Measurements from ENCODE around the gene LARGE2. TPM values are rescaled to one million over a fixed set of nuclear protein-coding genes. Genes with fewer than 3 reads are reported as not detected.

Gene LARGE2
- total RNA-seq, 3 donors from 2014 or later: 5.9 to 6.3 TPM; not detected in 1

GRCh38 chr11:45930031-45930794 lies 7.8 kb downstream of the LARGE2 start:
- intact Hi-C loops (cut with DNase I; ENCODE audit: low total_unique reads): no loop called here
- peaks cover 0 to 15% of the 10 kb centered on the region in 2 donors for H3K4me1 ChIP-seq
- H3K27ac ChIP-seq: peak overlapping the region; percentile 77 to 88
- peak overlapping the region in 1 of 3 donors; percentile 2 for H3K4me3 ChIP-seq
- no peak for TF ChIP-seq POLR2A (IDR thresholded peaks at IDR 0.05)
- TF ChIP-seq POLR2AphosphoS5 (IDR thresholded peaks at IDR 0.05): no peak
- TF ChIP-seq, protein P1, sequence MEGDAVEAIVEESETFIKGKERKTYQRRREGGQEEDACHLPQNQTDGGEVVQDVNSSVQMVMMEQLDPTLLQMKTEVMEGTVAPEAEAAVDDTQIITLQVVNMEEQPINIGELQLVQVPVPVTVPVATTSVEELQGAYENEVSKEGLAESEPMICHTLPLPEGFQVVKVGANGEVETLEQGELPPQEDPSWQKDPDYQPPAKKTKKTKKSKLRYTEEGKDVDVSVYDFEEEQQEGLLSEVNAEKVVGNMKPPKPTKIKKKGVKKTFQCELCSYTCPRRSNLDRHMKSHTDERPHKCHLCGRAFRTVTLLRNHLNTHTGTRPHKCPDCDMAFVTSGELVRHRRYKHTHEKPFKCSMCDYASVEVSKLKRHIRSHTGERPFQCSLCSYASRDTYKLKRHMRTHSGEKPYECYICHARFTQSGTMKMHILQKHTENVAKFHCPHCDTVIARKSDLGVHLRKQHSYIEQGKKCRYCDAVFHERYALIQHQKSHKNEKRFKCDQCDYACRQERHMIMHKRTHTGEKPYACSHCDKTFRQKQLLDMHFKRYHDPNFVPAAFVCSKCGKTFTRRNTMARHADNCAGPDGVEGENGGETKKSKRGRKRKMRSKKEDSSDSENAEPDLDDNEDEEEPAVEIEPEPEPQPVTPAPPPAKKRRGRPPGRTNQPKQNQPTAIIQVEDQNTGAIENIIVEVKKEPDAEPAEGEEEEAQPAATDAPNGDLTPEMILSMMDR (IDR thresholded peaks at IDR 0.05): no peak
- DNase-seq (ENCODE audit: low spot score in 2 of 2): no peak
- H3K27me3 ChIP-seq: no peaks in the 10 kb centered on the region
- no peaks in the 10 kb centered on the region for H3K9me3 ChIP-seq
- no peaks in the 10 kb centered on the region for H3K36me3 ChIP-seq

GRCh38 chr11:45930951-45931570 lies 8.6 kb downstream of the LARGE2 start:
- peak in 1 of 2 donors; percentile 78 for DNase-seq (ENCODE audit: low spot score in 2 of 2)
- Histone ChIP-seq H3K4me3 (peak overlapping the region in 1 of 3 donors; percentile 2), H3K4me1 (peaks cover 0 to 15% of the 10 kb centered on the region in 2 donors), H3K36me3 (no peaks in the 10 kb centered on the region), H3K27ac (peak overlapping the region; percentile 77 to 88), H3K27me3 (no peaks in the 10 kb centered on the region), H3K9me3 (no peaks in the 10 kb centered on the region)
- intact Hi-C loops (cut with DNase I; ENCODE audit: low total_unique reads): no loop called here
- TF ChIP-seq POLR2A (IDR thresholded peaks at IDR 0.05): no peak
- no peak for TF ChIP-seq POLR2AphosphoS5 (IDR thresholded peaks at IDR 0.05)
- TF ChIP-seq, protein P1 (IDR thresholded peaks at IDR 0.05): no peak

GRCh38 chr11:45931739-45932138 lies 9.3 kb downstream of the LARGE2 start:
- no peaks in the 10 kb centered on the region for H3K9me3 ChIP-seq
- H3K4me3 ChIP-seq: peak overlapping the region in 1 of 3 donors; percentile 21
- DNase-seq (ENCODE audit: low spot score in 2 of 2): no peak
- TF ChIP-seq, protein P1 (IDR thresholded peaks at IDR 0.05): no peak
- no peak for TF ChIP-seq POLR2AphosphoS5 (IDR thresholded peaks at IDR 0.05)
- H3K27ac ChIP-seq: peak overlapping the region; percentile 77 to 88
- H3K27me3 ChIP-seq: no peaks in the 10 kb centered on the region
- H3K4me1 ChIP-seq: peaks cover 0 to 15% of the 10 kb centered on the region in 2 donors
- intact Hi-C loops (cut with DNase I; ENCODE audit: low total_unique reads): no loop called here
- no peaks in the 10 kb centered on the region for H3K36me3 ChIP-seq

DNA sequence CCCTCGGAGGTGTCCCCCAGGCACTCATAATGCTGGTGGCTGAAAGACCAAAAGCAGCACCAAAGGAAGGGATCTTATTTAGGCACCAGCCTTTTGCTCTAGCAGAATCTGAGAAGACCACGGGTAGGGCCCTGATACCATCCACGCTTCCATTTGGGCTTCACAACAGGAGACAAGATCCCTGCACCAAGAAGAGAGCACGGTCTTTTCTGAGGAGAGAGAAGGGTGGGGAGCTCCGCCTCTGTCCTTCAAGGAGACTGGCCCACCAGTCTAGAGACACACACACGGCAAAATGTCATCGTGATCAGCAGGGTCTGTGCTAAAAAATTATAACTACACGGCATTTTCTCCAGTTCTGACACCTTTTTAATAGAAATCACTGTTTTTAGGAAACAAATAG lies 9.8 kb downstream of the LARGE2 start:
- TF ChIP-seq, protein P1 (IDR thresholded peaks at IDR 0.05): no peak
- no peak for TF ChIP-seq POLR2A (IDR thresholded peaks at IDR 0.05)
- TF ChIP-seq POLR2AphosphoS5 (IDR thresholded peaks at IDR 0.05): no peak
- H3K4me3 ChIP-seq: peak overlapping the region in 1 of 3 donors; percentile 21
- H3K27ac ChIP-seq: peak overlapping the region; percentile 77 to 88
- intact Hi-C loops (cut with DNase I; ENCODE audit: low total_unique reads): no loop called here
- no peaks in the 10 kb centered on the region for H3K36me3 ChIP-seq
- H3K9me3 ChIP-seq: no peaks in the 10 kb centered on the region
- H3K27me3 ChIP-seq: no peaks in the 10 kb centered on the region
- peaks cover 0 to 15% of the 10 kb centered on the region in 2 donors for H3K4me1 ChIP-seq
- DNase-seq (ENCODE audit: low spot score in 2 of 2): no peak
